DND-41 (cell line): ENCODE data around the gene SPATS2L.

ENCODE experiments used
- ATAC-seq: fragments of 200-7000 bp; cut with Tn5 transposase; 3 replicates; pipeline ENCODE4 v1.9.1; 2021; ENCODE audit warnings: low read depth; ENCODE audit not compliant: insufficient read depth
- DNase-seq: peaks from one replicate; pipeline ENCODE4 v3.0.0-alpha.2; 2020
- H2AFZ ChIP-seq: 2 replicates; pipeline ENCODE4 v1.6.0; 2012; ENCODE audit warnings: low read depth, low read length
- H3K27ac ChIP-seq: 2 replicates; pipeline ENCODE4 v1.5.1; 2012; ENCODE audit warnings: low read length, inconsistent platforms
- H3K27me3 ChIP-seq: fragments of 200-600 bp; sonication (generic); 2 replicates; pipeline ENCODE4 v1.6.0; 2012; ENCODE audit warnings: low read length, mild to moderate bottlenecking, inconsistent platforms; ENCODE audit not compliant: insufficient read depth, poor library complexity
- H3K36me3 ChIP-seq: 2 replicates; pipeline ENCODE4 v1.5.1; 2012; ENCODE audit warnings: low read length, inconsistent platforms; ENCODE audit not compliant: insufficient read depth
- H3K4me1 ChIP-seq: 2 replicates; pipeline ENCODE4 v1.5.1; 2012; ENCODE audit warnings: mild to moderate bottlenecking, low read length; ENCODE audit not compliant: insufficient read depth
- H3K4me2 ChIP-seq: 2 replicates; pipeline ENCODE4 v1.6.0; 2012; ENCODE audit warnings: mild to moderate bottlenecking, moderate library complexity, low read length, inconsistent platforms; ENCODE audit not compliant: insufficient read depth
- H3K4me3 ChIP-seq, 2 experiments: fragments of 200-600 bp in 1 of 2; shearing (Covaris generic) in 1 of 2; 2 replicates each; pipeline ENCODE4 v1.5.1; 2012 to 2016; ENCODE audit warnings: inconsistent platforms in 2 of 2, low read length in 2 of 2, mild to moderate bottlenecking in 2 of 2, low read depth in 1 of 2, moderate library complexity in 1 of 2
- H3K79me2 ChIP-seq: 2 replicates; pipeline ENCODE4 v1.6.0; 2012; ENCODE audit warnings: low read length, inconsistent platforms; ENCODE audit not compliant: insufficient read depth
- H3K9ac ChIP-seq: 2 replicates; pipeline ENCODE4 v1.6.0; 2012; ENCODE audit warnings: low read depth, mild to moderate bottlenecking, inconsistent platforms, low read length, moderate library complexity
- H3K9me3 ChIP-seq: 2 replicates; pipeline ENCODE4 v1.5.1; 2012; ENCODE audit warnings: low read length, moderate library complexity, mild to moderate bottlenecking, inconsistent platforms; ENCODE audit not compliant: insufficient read depth, severe bottlenecking
- H4K20me1 ChIP-seq: 2 replicates; pipeline ENCODE4 v1.6.0; 2012; ENCODE audit warnings: low read length; ENCODE audit not compliant: insufficient read depth
- CTCF ChIP-seq: IDR thresholded peaks from 2 replicates; pipeline ENCODE4 v1.5.1; 2012; ENCODE audit warnings: borderline replicate concordance, low read length, moderate library complexity, mild to moderate bottlenecking; ENCODE audit not compliant: poor library complexity, severe bottlenecking; ENCODE audit errors: extremely low read depth
- EZH2 ChIP-seq: IDR thresholded peaks from 3 replicates; pipeline ENCODE4 v1.6.1; 2012; ENCODE audit warnings: borderline replicate concordance, low read depth, mild to moderate bottlenecking, moderate library complexity, low read length, inconsistent platforms; ENCODE audit not compliant: severe bottlenecking

SPATS2L gene

GRCh38 chr2:200264631-200265030 lies 41.9 kb upstream of the SPATS2L start:
- H3K27me3 ChIP-seq: peaks cover 2% of the 10 kb centered on the region
- DNase-seq: no peak
- no peaks in the 10 kb centered on the region for H3K79me2 ChIP-seq
- no peak overlapping the region for H3K9ac ChIP-seq
- no peak overlapping the region for H3K4me3 ChIP-seq
- H3K4me1 ChIP-seq: no peaks in the 10 kb centered on the region
- no peak overlapping the region for H2AFZ ChIP-seq
- no peak for ATAC-seq
- H3K27ac ChIP-seq: no peak overlapping the region
- H4K20me1 ChIP-seq: no peaks in the 10 kb centered on the region
- no peaks in the 10 kb centered on the region for H3K36me3 ChIP-seq
- no peak overlapping the region for H3K4me2 ChIP-seq
- no peaks in the 10 kb centered on the region for H3K9me3 ChIP-seq
- TF ChIP-seq CTCF: no peak
- no peak for TF ChIP-seq EZH2

- Histone ChIP-seq H3K4me1 (no peaks in the 10 kb centered on the region), H3K9me3 (no peaks in the 10 kb centered on the region), H3K27ac (no peak overlapping the region), H3K4me3 (no peak overlapping the region), H3K36me3 (no peaks in the 10 kb centered on the region), H3K4me2 (no peak overlapping the region), H3K9ac (no peak overlapping the region), H2AFZ (no peak overlapping the region), H3K27me3 (peaks cover 2% of the 10 kb centered on the region), H3K79me2 (no peaks in the 10 kb centered on the region), H4K20me1 (no peaks in the 10 kb centered on the region)
- no peak for ATAC-seq
- DNase-seq: no peak
- TF ChIP-seq CTCF (no peak), EZH2 (no peak)
These were observed 40.1 kb upstream of the SPATS2L start for GRCh38 chr2:200266406-200266805.

- no peak for TF ChIP-seq CTCF
- TF ChIP-seq EZH2: no peak
- H3K27me3 ChIP-seq: peaks cover 2% of the 10 kb centered on the region
- H3K79me2 ChIP-seq: no peaks in the 10 kb centered on the region
- ATAC-seq: no peak
- no peaks in the 10 kb centered on the region for H4K20me1 ChIP-seq
- H3K9me3 ChIP-seq: no peaks in the 10 kb centered on the region
- H3K9ac ChIP-seq: no peak overlapping the region
- no peak overlapping the region for H3K4me3 ChIP-seq
- no peak overlapping the region for H3K27ac ChIP-seq
- no peak overlapping the region for H2AFZ ChIP-seq
- no peaks in the 10 kb centered on the region for H3K4me1 ChIP-seq
- H3K36me3 ChIP-seq: no peaks in the 10 kb centered on the region
- no peak for DNase-seq
- no peak overlapping the region for H3K4me2 ChIP-seq
These were observed 39.1 kb upstream of the SPATS2L start for GRCh38 chr2:200267350-200267749.

GRCh38 chr2:200270732-200271131 lies 35.8 kb upstream of the SPATS2L start:
- no peak for ATAC-seq
- H3K4me2 ChIP-seq: no peak overlapping the region
- TF ChIP-seq CTCF (no peak), EZH2 (no peak)

More at GRCh38 chr2:200270732-200271131, 35.8 kb upstream of the SPATS2L start:
- no peak overlapping the region for H3K27ac ChIP-seq
- H3K79me2 ChIP-seq: no peaks in the 10 kb centered on the region
- H2AFZ ChIP-seq: no peak overlapping the region
- H3K36me3 ChIP-seq: no peaks in the 10 kb centered on the region
- H3K9me3 ChIP-seq: no peaks in the 10 kb centered on the region
- H3K27me3 ChIP-seq: peaks cover 2% of the 10 kb centered on the region
- DNase-seq: no peak
- no peaks in the 10 kb centered on the region for H3K4me1 ChIP-seq
- no peaks in the 10 kb centered on the region for H4K20me1 ChIP-seq
- H3K4me3 ChIP-seq: no peak overlapping the region
- no peak overlapping the region for H3K9ac ChIP-seq
